WTC11 (cell line): Measurements from ENCODE around the gene TAL1. TPM values are rescaled to one million over a fixed set of nuclear protein-coding genes. Genes with fewer than 3 reads are reported as not detected.
A peak's percentile ranks its signal among the peaks of the same experiment; 100 is the strongest.

Source experiments
- ATAC-seq: fragments of 200-7000 bp; cut with Tn5 transposase; 2 replicates; pipeline ENCODE4 v1.10.0; 2021; ENCODE audit warnings: mild to moderate bottlenecking, moderate library complexity
- CTCF ChIA-PET: fragments of 300-600 bp; sonication (Branson Sonifier 250); formaldehyde crosslinking; loops from one replicate; lab custom pipeline; 2021; ENCODE audit warnings: antibody characterized with exemption; lab: Charles Lee
- POLR2A ChIA-PET: fragments of 350-600 bp; sonication (Branson Sonifier 250); formaldehyde crosslinking; loops from one replicate; lab custom pipeline; 2021; ENCODE audit warnings: antibody characterized with exemption; lab: Charles Lee
- DNase-seq: peaks from one replicate; pipeline ENCODE4 v3.0.0; 2021; ENCODE audit warnings: low spot score
- H3K27ac Mint-ChIP-seq: 2 replicates; pipeline ENCODE4 v1.8.0; 2021; ENCODE audit warnings: mixed read lengths
- H3K27me3 Mint-ChIP-seq: 2 replicates; pipeline ENCODE4 v1.8.0; 2021; ENCODE audit warnings: low read depth, mild to moderate bottlenecking, moderate library complexity, mixed read lengths
- H3K36me3 Mint-ChIP-seq: 2 replicates; pipeline ENCODE4 v1.8.0; 2021; ENCODE audit warnings: mixed read lengths
- H3K4me1 Mint-ChIP-seq: 2 replicates; pipeline ENCODE4 v1.8.0; 2022; ENCODE audit warnings: mixed read lengths
- H3K4me3 Mint-ChIP-seq: 2 replicates; pipeline ENCODE4 v1.8.0; 2021; ENCODE audit warnings: mild to moderate bottlenecking, moderate library complexity, mixed read lengths
- H3K9me3 Mint-ChIP-seq: 2 replicates; pipeline ENCODE4 v1.8.0; 2021; ENCODE audit warnings: mixed read lengths
- ARID4B ChIP-seq: sonication (generic); formaldehyde crosslinking; IDR thresholded peaks from 2 replicates; pipeline ENCODE4 v1.8.0; 2023; ENCODE audit warnings: missing genetic modification reagents, mild to moderate bottlenecking, borderline replicate concordance
- CBFB ChIP-seq: sonication (generic); formaldehyde crosslinking; IDR thresholded peaks from 2 replicates; pipeline ENCODE4 v1.8.1; 2022; ENCODE audit warnings: mild to moderate bottlenecking, low read depth, missing genetic modification reagents
- EMX1 ChIP-seq: fragments of 250-450 bp; sonication (Bioruptor Pico); IDR thresholded peaks from 2 replicates; pipeline ENCODE4 v1.8.0; 2021; ENCODE audit warnings: mild to moderate bottlenecking
- MLX ChIP-seq: sonication (generic); formaldehyde crosslinking; IDR thresholded peaks from 2 replicates; pipeline ENCODE4 v1.8.1; 2023; ENCODE audit warnings: mild to moderate bottlenecking, missing genetic modification reagents, moderate library complexity
- NR2C2 ChIP-seq: sonication (generic); formaldehyde crosslinking; IDR thresholded peaks from 2 replicates; pipeline ENCODE4 v1.8.0; 2022; ENCODE audit warnings: mild to moderate bottlenecking, missing genetic modification reagents
- PRDM15 ChIP-seq: sonication (generic); formaldehyde crosslinking; IDR thresholded peaks from 2 replicates; pipeline ENCODE4 v1.8.0; 2022; ENCODE audit warnings: missing genetic modification reagents
- RELA ChIP-seq: sonication (generic); formaldehyde crosslinking; IDR thresholded peaks from 2 replicates; pipeline ENCODE4 v1.8.1; 2022; ENCODE audit warnings: missing genetic modification reagents, mild to moderate bottlenecking, borderline replicate concordance
- TEAD4 ChIP-seq: sonication (generic); formaldehyde crosslinking; IDR thresholded peaks from 2 replicates; pipeline ENCODE4 v1.8.0; 2022; ENCODE audit warnings: mild to moderate bottlenecking, missing genetic modification reagents
- ZBTB21 ChIP-seq: sonication (generic); formaldehyde crosslinking; IDR thresholded peaks from 2 replicates; pipeline ENCODE4 v1.8.1; 2023; ENCODE audit warnings: mild to moderate bottlenecking, missing genetic modification reagents, borderline replicate concordance
- ZMAT4 ChIP-seq: fragments of 250-450 bp; sonication (Bioruptor Pico); IDR thresholded peaks from 2 replicates; pipeline ENCODE4 v1.9.0; 2021; ENCODE audit warnings: mild to moderate bottlenecking
- ZNF281 ChIP-seq: sonication (generic); formaldehyde crosslinking; IDR thresholded peaks from 2 replicates; pipeline ENCODE4 v1.8.0; 2023; ENCODE audit warnings: mild to moderate bottlenecking, missing genetic modification reagents
- ZNF423 ChIP-seq: fragments of 250-450 bp; sonication (Bioruptor Pico); IDR thresholded peaks from 2 replicates; pipeline ENCODE4 v2.1.2; 2022; ENCODE audit warnings: mild to moderate bottlenecking, moderate library complexity
- ZSCAN18 ChIP-seq: fragments of 250-450 bp; sonication (Bioruptor Pico); IDR thresholded peaks from 2 replicates; pipeline ENCODE4 v2.1.2; 2022; ENCODE audit warnings: mild to moderate bottlenecking, moderate library complexity
- total RNA-seq: library from RNA; stranded (reverse); gene quantifications from 3 replicates; pipeline ENCODE4 v1.2.3, GENCODE V29; 2021

The TAL1 gene
- total RNA-seq, 1 experiment from 2014 or later, result 0.63 TPM

GRCh38 chr1:47229031-47229885, 2.8 kb downstream of the TAL1 start:
- ChIA-PET POLR2A (interaction anchor here (0.6 kb wide), 1 partner anchor 152 kb away, joined by 3 read pairs; no protein-coding TSS in a partner anchor), CTCF (interaction anchor here (1.1 to 3.9 kb wide), 4 partner anchors 36 to 207 kb away, joined by 3 to 25 read pairs (median 11); partner anchors contain the start of gene PDZK1IP1)
- Mint-ChIP-seq H3K4me3 (peak overlapping the region; percentile 69), H3K4me1 (peaks cover 64% of the 10 kb centered on the region), H3K27ac (no peak overlapping the region), H3K36me3 (no peaks in the 10 kb centered on the region), H3K9me3 (no peaks in the 10 kb centered on the region), H3K27me3 (peaks cover 88% of the 10 kb centered on the region)
- TF ChIP-seq PRDM15 (CRISPR knock-in tag), result peak; percentile 81
- no peak for TF ChIP-seq ZSCAN18 (CRISPR knock-in tag)
- DNase-seq (no peak), ATAC-seq (peak; percentile 6)

GRCh38 chr1:47228644-47229030, 3.4 kb downstream of the TAL1 start:
- DNase-seq, result no peak
- no peaks in the 10 kb centered on the region for H3K9me3 Mint-ChIP-seq
- POLR2A ChIA-PET, result interaction anchor here (0.6 kb wide), 1 partner anchor 153 kb away, joined by 3 read pairs; no protein-coding TSS in a partner anchor
- peak overlapping the region; percentile 69; the same call in 1 of the 2 replicates for H3K4me3 Mint-ChIP-seq
- H3K27me3 Mint-ChIP-seq, result peaks cover 81% of the 10 kb centered on the region
- CTCF ChIA-PET, result interaction anchor here (1.1 to 3.9 kb wide), 4 partner anchors 36 to 207 kb away, joined by 3 to 25 read pairs (median 11); partner anchors contain the start of gene PDZK1IP1
- H3K4me1 Mint-ChIP-seq, result peaks cover 64% of the 10 kb centered on the region
- ATAC-seq, result no peak
- no peak overlapping the region for H3K27ac Mint-ChIP-seq
- H3K36me3 Mint-ChIP-seq, result no peaks in the 10 kb centered on the region
- TF ChIP-seq RELA (CRISPR knock-in tag), result no peak
- 0 out of 2 replicates have a peak, but pooled peaks have one; percentile 33 for TF ChIP-seq ZNF281
- TF ChIP-seq, all 79 proteins: peak for 1

- DNase-seq, result no peak
- ChIA-PET CTCF (interaction anchor here (1.0 to 3.9 kb wide), 6 partner anchors 16 to 205 kb away, joined by 3 to 25 read pairs (median 3); no protein-coding TSS in a partner anchor), POLR2A (no interaction called here)
- Mint-ChIP-seq H3K36me3 (no peaks in the 10 kb centered on the region), H3K27ac (no peak overlapping the region), H3K4me1 (peaks cover 57% of the 10 kb centered on the region), H3K4me3 (peak overlapping the region; percentile 13), H3K9me3 (no peaks in the 10 kb centered on the region), H3K27me3 (peaks cover 71% of the 10 kb centered on the region)
- no peak for ATAC-seq
- no peak for TF ChIP-seq CBFB (CRISPR knock-in tag)
- no peak for TF ChIP-seq MLX (CRISPR knock-in tag)
- TF ChIP-seq EMX1 (CRISPR knock-in tag), result no peak
- no peak for TF ChIP-seq ARID4B (CRISPR knock-in tag)
- TF ChIP-seq NR2C2 (CRISPR knock-in tag), result no peak
- TF ChIP-seq ZMAT4 (CRISPR knock-in tag), result no peak
- TF ChIP-seq ZNF423 (CRISPR knock-in tag), result no peak
- no peak for TF ChIP-seq TEAD4 (CRISPR knock-in tag)
- TF ChIP-seq ZBTB21 (CRISPR knock-in tag), result no peak
Observed at GRCh38 chr1:47227341-47228232, 4.4 kb downstream of the TAL1 start.
